Limb (tissue), 2 donors: ENCODE results near the gene ARHGEF11.
"Not testable (repeated sequence)": the region's sequence is repeated elsewhere in the genome, so short reads cannot be mapped to it uniquely, and the experiment has no call there.

Experiments
- DNase-seq, 2 donors: peaks; one replicate each; pipeline ENCODE4 v3.0.0-alpha.2; 2016; ENCODE audit errors: extremely low spot score in 2 of 2

ARHGEF11 gene

GRCh38 chr1:156929596-156930238, 115.8 kb downstream of the ARHGEF11 start:
- no peak for DNase-seq

GRCh38 chr1:156928043-156928602, 117.4 kb downstream of the ARHGEF11 start:
- DNase-seq = no peak

GRCh38 chr1:156927215-156928042, 118.1 kb downstream of the ARHGEF11 start:
- DNase-seq = peak; percentile 72 to 85

GRCh38 chr1:156926695-156927094, 118.8 kb downstream of the ARHGEF11 start:
- not testable (repeated sequence) for DNase-seq

- no peak for DNase-seq
Observed at GRCh38 chr1:156926175-156926574, 119.4 kb downstream of the ARHGEF11 start.

GRCh38 chr1:156925154-156926010, 120.2 kb downstream of the ARHGEF11 start:
- DNase-seq = no peak

GRCh38 chr1:156924478-156925153, 120.9 kb downstream of the ARHGEF11 start:
- DNase-seq = no peak

- peak in 1 of 2 donors; percentile 52 for DNase-seq
Observed at GRCh38 chr1:156923670-156924477, 121.7 kb downstream of the ARHGEF11 start.

- DNase-seq = no peak
Observed at GRCh38 chr1:156922986-156923669, 122.4 kb downstream of the ARHGEF11 start.

- DNase-seq = no peak
Observed at GRCh38 chr1:156921053-156921529, 124.5 kb downstream of the ARHGEF11 start.

GRCh38 chr1:156920233-156921052, 125.1 kb downstream of the ARHGEF11 start, which contains the start of gene LRRC71:
Gene LRRC71, plus strand, starts transcription at chr1:156920632. Its CDS starts 172 bp downstream, at chr1:156920804.
- peak; percentile 64 to 89 for DNase-seq

- no peak for DNase-seq
Observed at GRCh38 chr1:156914440-156914856, 131.1 kb downstream of the ARHGEF11 start.

- no peak for DNase-seq
Observed at GRCh38 chr1:156913809-156914387, 131.6 kb downstream of the ARHGEF11 start.

- no peak for DNase-seq
Observed at GRCh38 chr1:156912861-156913808, 132.4 kb downstream of the ARHGEF11 start.

- DNase-seq = no peak
Observed at GRCh38 chr1:156912310-156912709, 133.2 kb downstream of the ARHGEF11 start.

- DNase-seq = no peak
Observed at GRCh38 chr1:156911577-156912298, 133.8 kb downstream of the ARHGEF11 start.
